Measurements from ENCODE around the gene MIP. TPM values are rescaled to one million over a fixed set of nuclear protein-coding genes. Genes with fewer than 3 reads are reported as not detected.

Gene MIP
- total RNA-seq, 1 experiment from 2014 or later = not detected

- Histone ChIP-seq H3K4me3 (ENCODE audit: low read depth, low read length) (no peak overlapping the region), H3K9me3 (no peaks in the 10 kb centered on the region), H3K4me1 (no peaks in the 10 kb centered on the region), H3K27me3 (replicated peaks; ENCODE audit: control insufficient read depth, insufficient read depth, low read length) (no peaks in the 10 kb centered on the region), H3K36me3 (ENCODE audit: control insufficient read depth, insufficient read depth, low read length) (peaks cover 3% of the 10 kb centered on the region; the same call in 1 of the 2 replicates)
- Mint-ChIP-seq H3K27me3 (ENCODE audit: insufficient read depth, unreplicated experiment) (no peaks in the 10 kb centered on the region), H3K9me3 (ENCODE audit: unreplicated experiment) (no peaks in the 10 kb centered on the region), H3K4me3 (ENCODE audit: unreplicated experiment) (no peak overlapping the region), H3K27ac (ENCODE audit: unreplicated experiment) (no peak overlapping the region), H3K4me1 (ENCODE audit: low read depth, unreplicated experiment) (no peaks in the 10 kb centered on the region), H3K36me3 (ENCODE audit: insufficient read depth, unreplicated experiment) (peaks cover 17% of the 10 kb centered on the region)
- CTCF ChIA-PET = no interaction called here
- no TSS peak for BruUV-seq (replicated peaks)
- DNase-seq = no peak
- POLR2A ChIA-PET = no interaction called here
- intact Hi-C loops (cut with micrococcal nuclease; ENCODE audit: unreplicated experiment) = no loop called here
- TF ChIP-seq, protein P1, sequence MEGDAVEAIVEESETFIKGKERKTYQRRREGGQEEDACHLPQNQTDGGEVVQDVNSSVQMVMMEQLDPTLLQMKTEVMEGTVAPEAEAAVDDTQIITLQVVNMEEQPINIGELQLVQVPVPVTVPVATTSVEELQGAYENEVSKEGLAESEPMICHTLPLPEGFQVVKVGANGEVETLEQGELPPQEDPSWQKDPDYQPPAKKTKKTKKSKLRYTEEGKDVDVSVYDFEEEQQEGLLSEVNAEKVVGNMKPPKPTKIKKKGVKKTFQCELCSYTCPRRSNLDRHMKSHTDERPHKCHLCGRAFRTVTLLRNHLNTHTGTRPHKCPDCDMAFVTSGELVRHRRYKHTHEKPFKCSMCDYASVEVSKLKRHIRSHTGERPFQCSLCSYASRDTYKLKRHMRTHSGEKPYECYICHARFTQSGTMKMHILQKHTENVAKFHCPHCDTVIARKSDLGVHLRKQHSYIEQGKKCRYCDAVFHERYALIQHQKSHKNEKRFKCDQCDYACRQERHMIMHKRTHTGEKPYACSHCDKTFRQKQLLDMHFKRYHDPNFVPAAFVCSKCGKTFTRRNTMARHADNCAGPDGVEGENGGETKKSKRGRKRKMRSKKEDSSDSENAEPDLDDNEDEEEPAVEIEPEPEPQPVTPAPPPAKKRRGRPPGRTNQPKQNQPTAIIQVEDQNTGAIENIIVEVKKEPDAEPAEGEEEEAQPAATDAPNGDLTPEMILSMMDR (IDR thresholded peaks at IDR 0.05; ENCODE audit: insufficient read depth in 1 of 2, low read depth in 1 of 2, low read length in 1 of 2, severe bottlenecking in 1 of 2, unreplicated experiment in 1 of 2) = no peak
Measured at GRCh38 chr12:56417739-56418138, 36.7 kb downstream of the MIP start.

- POLR2A ChIA-PET = no interaction called here
- no peaks in the 10 kb centered on the region for H3K27me3 Mint-ChIP-seq (ENCODE audit: insufficient read depth, unreplicated experiment)
- TF ChIP-seq, protein P1 (IDR thresholded peaks at IDR 0.05; ENCODE audit: insufficient read depth in 1 of 2, low read depth in 1 of 2, low read length in 1 of 2, severe bottlenecking in 1 of 2, unreplicated experiment in 1 of 2) = no peak
- Histone ChIP-seq H3K4me1 (no peaks in the 10 kb centered on the region), H3K9me3 (no peaks in the 10 kb centered on the region), H3K36me3 (ENCODE audit: control insufficient read depth, insufficient read depth, low read length) (peaks cover 2% of the 10 kb centered on the region; the same call in 1 of the 2 replicates), H3K27me3 (replicated peaks; ENCODE audit: control insufficient read depth, insufficient read depth, low read length) (no peaks in the 10 kb centered on the region), H3K4me3 (ENCODE audit: low read depth, low read length) (no peak overlapping the region)
- H3K4me3 Mint-ChIP-seq (ENCODE audit: unreplicated experiment) = no peak overlapping the region
- no peak overlapping the region for H3K27ac Mint-ChIP-seq (ENCODE audit: unreplicated experiment)
- no peak for DNase-seq
- no TSS peak for BruUV-seq (replicated peaks)
- H3K4me1 Mint-ChIP-seq (ENCODE audit: low read depth, unreplicated experiment) = no peaks in the 10 kb centered on the region
- H3K36me3 Mint-ChIP-seq (ENCODE audit: insufficient read depth, unreplicated experiment) = peaks cover 25% of the 10 kb centered on the region
- H3K9me3 Mint-ChIP-seq (ENCODE audit: unreplicated experiment) = no peaks in the 10 kb centered on the region
- CTCF ChIA-PET = no interaction called here
- intact Hi-C loops (cut with micrococcal nuclease; ENCODE audit: unreplicated experiment) = no loop called here
Measured at GRCh38 chr12:56414401-56414800, 40.1 kb downstream of the MIP start.

GRCh38 chr12:56413392-56413791 lies 41.1 kb downstream of the MIP start:
- Mint-ChIP-seq H3K4me1 (ENCODE audit: low read depth, unreplicated experiment) (no peaks in the 10 kb centered on the region), H3K9me3 (ENCODE audit: unreplicated experiment) (no peaks in the 10 kb centered on the region), H3K27ac (ENCODE audit: unreplicated experiment) (no peak overlapping the region), H3K27me3 (ENCODE audit: insufficient read depth, unreplicated experiment) (no peaks in the 10 kb centered on the region), H3K36me3 (ENCODE audit: insufficient read depth, unreplicated experiment) (peaks cover 20% of the 10 kb centered on the region), H3K4me3 (ENCODE audit: unreplicated experiment) (no peak overlapping the region)
- Histone ChIP-seq H3K9me3 (no peaks in the 10 kb centered on the region), H3K27me3 (replicated peaks; ENCODE audit: control insufficient read depth, insufficient read depth, low read length) (no peaks in the 10 kb centered on the region), H3K4me3 (ENCODE audit: low read depth, low read length) (no peak overlapping the region), H3K4me1 (no peaks in the 10 kb centered on the region), H3K36me3 (ENCODE audit: control insufficient read depth, insufficient read depth, low read length) (no peaks in the 10 kb centered on the region)
- ChIA-PET POLR2A (no interaction called here), CTCF (no interaction called here)
- no TSS peak for BruUV-seq (replicated peaks)
- no peak for DNase-seq
- TF ChIP-seq, protein P1 (IDR thresholded peaks at IDR 0.05; ENCODE audit: insufficient read depth in 1 of 2, low read depth in 1 of 2, low read length in 1 of 2, severe bottlenecking in 1 of 2, unreplicated experiment in 1 of 2) = no peak
- intact Hi-C loops (cut with micrococcal nuclease; ENCODE audit: unreplicated experiment) = no loop called here
